ENCODE measurements around the gene HMGN1. TPM values are rescaled to one million over a fixed set of nuclear protein-coding genes. Genes with fewer than 3 reads are reported as not detected.

The HMGN1 gene
- total RNA-seq (2022; extraction: Qiagen RNA extraction; ENCODE audit: low read depth): 158 to 183 TPM (median 176 TPM) in 5 replicates

GRCh38 chr21:39348355-39349210, at the start of gene HMGN1:
HMGN1 (minus strand) TSS chr21:39349088; CDS start chr21:39348917, 171 bp downstream.

GRCh38 chr21:39313571-39314142, 35.2 kb downstream of the HMGN1 start, which contains the start of gene BRWD1:
BRWD1 (minus strand) TSS chr21:39313632; CDS start chr21:39313491, 141 bp downstream.

Other genes with a start within 250 kb of the HMGN1 start
- gene PSMG1, start 165.6 kb downstream of the HMGN1 start, total RNA-seq (2022; extraction: Qiagen RNA extraction; ENCODE audit: low read depth): 74.4 to 98.1 TPM (median 92.4 TPM) in 5 replicates
- 6.2 to 11.7 TPM (median 9.8 TPM) in 5 replicates for gene BRWD1, start 35.5 kb downstream of the HMGN1 start, total RNA-seq (2022; extraction: Qiagen RNA extraction; ENCODE audit: low read depth)
- 0.89 to 1.6 TPM (median 1.3 TPM) in 5 replicates for gene LCA5L, start 96.7 kb upstream of the HMGN1 start, total RNA-seq (2022; extraction: Qiagen RNA extraction; ENCODE audit: low read depth)
- 0.46 to 1.3 TPM (median 0.60 TPM) in 5 replicates for gene SH3BGR, start 102.9 kb upstream of the HMGN1 start, total RNA-seq (2022; extraction: Qiagen RNA extraction; ENCODE audit: low read depth)

All from A549 treated with GW870086 at 1 μM for 4 hours (cell line).